ENCODE results near the gene GPR135. TPM values are rescaled to one million over a fixed set of nuclear protein-coding genes. Genes with fewer than 3 reads are reported as not detected.

Gene GPR135
- total and polyA plus RNA-seq, 2 of the 13 experiments (the other 11 are each of a cell fraction or from before 2014, with no cell fraction given) = 0.46 to 1.3 TPM

DNA sequence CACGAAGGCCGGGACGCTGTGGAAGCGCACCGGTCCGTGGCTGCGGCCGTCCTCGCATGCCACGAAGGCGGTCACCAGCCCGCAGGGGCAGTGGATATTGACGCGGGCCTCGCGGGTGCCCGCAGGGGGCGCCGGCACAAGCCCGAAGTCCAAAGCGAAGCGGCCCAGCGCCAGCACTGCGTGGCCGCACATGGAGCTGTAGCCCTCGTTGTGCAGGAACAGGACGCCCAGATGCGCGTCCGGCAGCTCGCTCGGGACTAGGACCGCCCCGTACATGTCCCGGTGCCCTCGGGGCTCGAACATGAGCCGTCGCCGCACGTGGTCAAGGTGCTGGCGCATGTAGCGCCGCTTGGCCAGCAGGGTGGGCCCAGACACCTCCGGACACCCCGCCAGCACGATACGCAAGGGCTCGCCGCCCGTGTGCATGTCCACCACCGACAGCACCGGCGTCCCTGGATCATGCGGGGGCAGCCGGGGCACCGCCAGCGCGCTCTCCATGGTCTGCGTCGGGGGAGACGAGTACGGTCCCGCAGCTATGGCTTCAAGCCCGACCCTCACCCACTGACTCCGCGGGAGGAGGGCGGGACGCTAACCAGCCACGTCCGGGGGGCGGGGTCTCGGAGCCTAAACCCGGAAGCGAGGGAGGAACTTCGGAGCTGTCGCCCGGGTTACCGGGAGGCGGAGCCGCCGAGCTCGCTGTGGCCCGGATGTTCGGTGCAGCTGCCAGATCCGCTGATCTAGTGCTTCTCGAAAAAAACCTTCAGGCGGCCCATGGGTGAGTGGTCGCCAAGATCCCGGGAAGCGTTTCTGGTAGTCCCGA, 18.8 kb upstream of the GPR135 start, which contains the start of the genes JKAMP and L3HYPDH (continued):
- 0 out of 2 replicates have a peak, but pooled peaks have one; percentile 74 for TF ChIP-seq MAFG (CRISPR knock-in tag; IDR thresholded peaks at IDR 0.05)
- no peak; the same call in none of the 2 replicates for TF ChIP-seq EED (CRISPR knock-in tag; IDR thresholded peaks at IDR 0.05)
- TF ChIP-seq, protein P1, sequence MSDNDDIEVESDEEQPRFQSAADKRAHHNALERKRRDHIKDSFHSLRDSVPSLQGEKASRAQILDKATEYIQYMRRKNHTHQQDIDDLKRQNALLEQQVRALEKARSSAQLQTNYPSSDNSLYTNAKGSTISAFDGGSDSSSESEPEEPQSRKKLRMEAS (IDR thresholded peaks at IDR 0.05) = peak; percentile 98
- TF ChIP-seq, protein P2, sequence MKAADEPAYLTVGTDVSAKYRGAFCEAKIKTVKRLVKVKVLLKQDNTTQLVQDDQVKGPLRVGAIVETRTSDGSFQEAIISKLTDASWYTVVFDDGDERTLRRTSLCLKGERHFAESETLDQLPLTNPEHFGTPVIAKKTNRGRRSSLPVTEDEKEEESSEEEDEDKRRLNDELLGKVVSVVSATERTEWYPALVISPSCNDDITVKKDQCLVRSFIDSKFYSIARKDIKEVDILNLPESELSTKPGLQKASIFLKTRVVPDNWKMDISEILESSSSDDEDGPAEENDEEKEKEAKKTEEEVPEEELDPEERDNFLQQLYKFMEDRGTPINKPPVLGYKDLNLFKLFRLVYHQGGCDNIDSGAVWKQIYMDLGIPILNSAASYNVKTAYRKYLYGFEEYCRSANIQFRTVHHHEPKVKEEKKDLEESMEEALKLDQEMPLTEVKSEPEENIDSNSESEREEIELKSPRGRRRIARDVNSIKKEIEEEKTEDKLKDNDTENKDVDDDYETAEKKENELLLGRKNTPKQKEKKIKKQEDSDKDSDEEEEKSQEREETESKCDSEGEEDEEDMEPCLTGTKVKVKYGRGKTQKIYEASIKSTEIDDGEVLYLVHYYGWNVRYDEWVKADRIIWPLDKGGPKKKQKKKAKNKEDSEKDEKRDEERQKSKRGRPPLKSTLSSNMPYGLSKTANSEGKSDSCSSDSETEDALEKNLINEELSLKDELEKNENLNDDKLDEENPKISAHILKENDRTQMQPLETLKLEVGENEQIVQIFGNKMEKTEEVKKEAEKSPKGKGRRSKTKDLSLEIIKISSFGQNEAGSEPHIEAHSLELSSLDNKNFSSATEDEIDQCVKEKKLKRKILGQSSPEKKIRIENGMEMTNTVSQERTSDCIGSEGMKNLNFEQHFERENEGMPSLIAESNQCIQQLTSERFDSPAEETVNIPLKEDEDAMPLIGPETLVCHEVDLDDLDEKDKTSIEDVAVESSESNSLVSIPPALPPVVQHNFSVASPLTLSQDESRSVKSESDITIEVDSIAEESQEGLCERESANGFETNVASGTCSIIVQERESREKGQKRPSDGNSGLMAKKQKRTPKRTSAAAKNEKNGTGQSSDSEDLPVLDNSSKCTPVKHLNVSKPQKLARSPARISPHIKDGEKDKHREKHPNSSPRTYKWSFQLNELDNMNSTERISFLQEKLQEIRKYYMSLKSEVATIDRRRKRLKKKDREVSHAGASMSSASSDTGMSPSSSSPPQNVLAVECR (CRISPR knock-in tag; IDR thresholded peaks at IDR 0.05; ENCODE audit: borderline replicate concordance) = peak; percentile 98
- TF ChIP-seq, protein P3, sequence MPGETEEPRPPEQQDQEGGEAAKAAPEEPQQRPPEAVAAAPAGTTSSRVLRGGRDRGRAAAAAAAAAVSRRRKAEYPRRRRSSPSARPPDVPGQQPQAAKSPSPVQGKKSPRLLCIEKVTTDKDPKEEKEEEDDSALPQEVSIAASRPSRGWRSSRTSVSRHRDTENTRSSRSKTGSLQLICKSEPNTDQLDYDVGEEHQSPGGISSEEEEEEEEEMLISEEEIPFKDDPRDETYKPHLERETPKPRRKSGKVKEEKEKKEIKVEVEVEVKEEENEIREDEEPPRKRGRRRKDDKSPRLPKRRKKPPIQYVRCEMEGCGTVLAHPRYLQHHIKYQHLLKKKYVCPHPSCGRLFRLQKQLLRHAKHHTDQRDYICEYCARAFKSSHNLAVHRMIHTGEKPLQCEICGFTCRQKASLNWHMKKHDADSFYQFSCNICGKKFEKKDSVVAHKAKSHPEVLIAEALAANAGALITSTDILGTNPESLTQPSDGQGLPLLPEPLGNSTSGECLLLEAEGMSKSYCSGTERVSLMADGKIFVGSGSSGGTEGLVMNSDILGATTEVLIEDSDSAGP (CRISPR knock-in tag; IDR thresholded peaks at IDR 0.05; ENCODE audit: borderline replicate concordance) = peak; percentile 94
- 0 out of 2 replicates have a peak, but pooled peaks have one; percentile 51 for TF ChIP-seq ZNF24 (IDR thresholded peaks at IDR 0.05)
- no peak for TF ChIP-seq ZNF644 (CRISPR knock-in tag; IDR thresholded peaks at IDR 0.05; ENCODE audit: low read depth)
- peak; percentile 63 for TF ChIP-seq SRSF1 (optimal IDR thresholded peaks at IDR 0.05; ENCODE audit: low read depth, low read length)
- TF ChIP-seq ZNF567 (CRISPR knock-in tag; IDR thresholded peaks at IDR 0.05; ENCODE audit: borderline replicate concordance) = 0 out of 2 replicates have a peak, but pooled peaks have one; percentile 83
- TF ChIP-seq SALL2 (CRISPR knock-in tag; IDR thresholded peaks at IDR 0.05) = peak; percentile 96
- TF ChIP-seq ZZZ3 (CRISPR knock-in tag; IDR thresholded peaks at IDR 0.05; ENCODE audit: borderline replicate concordance) = peak; percentile 69; the same call in 1 of the 2 replicates
- peak; percentile 96; the same call in 1 of the 2 replicates for TF ChIP-seq ZNF224 (CRISPR knock-in tag; IDR thresholded peaks at IDR 0.05)
- TF ChIP-seq GABPA (IDR thresholded peaks at IDR 0.05; ENCODE audit: low read depth, low read length) = peak; percentile 63
- peak; percentile 84 for TF ChIP-seq GABPA (CRISPR knock-in tag; IDR thresholded peaks at IDR 0.05; ENCODE audit: low read depth)
- peak; percentile 97 for TF ChIP-seq ZNF546 (CRISPR knock-in tag; conservative IDR thresholded peaks at IDR 0.05)
- peak; percentile 62 for TF ChIP-seq MAFF (IDR thresholded peaks at IDR 0.05; ENCODE audit: low read depth, low read length)
- no peak for TF ChIP-seq PHF21A (CRISPR knock-in tag; IDR thresholded peaks at IDR 0.05)
- TF ChIP-seq ARNT (IDR thresholded peaks at IDR 0.05) = no peak
- TF ChIP-seq, protein P4, sequence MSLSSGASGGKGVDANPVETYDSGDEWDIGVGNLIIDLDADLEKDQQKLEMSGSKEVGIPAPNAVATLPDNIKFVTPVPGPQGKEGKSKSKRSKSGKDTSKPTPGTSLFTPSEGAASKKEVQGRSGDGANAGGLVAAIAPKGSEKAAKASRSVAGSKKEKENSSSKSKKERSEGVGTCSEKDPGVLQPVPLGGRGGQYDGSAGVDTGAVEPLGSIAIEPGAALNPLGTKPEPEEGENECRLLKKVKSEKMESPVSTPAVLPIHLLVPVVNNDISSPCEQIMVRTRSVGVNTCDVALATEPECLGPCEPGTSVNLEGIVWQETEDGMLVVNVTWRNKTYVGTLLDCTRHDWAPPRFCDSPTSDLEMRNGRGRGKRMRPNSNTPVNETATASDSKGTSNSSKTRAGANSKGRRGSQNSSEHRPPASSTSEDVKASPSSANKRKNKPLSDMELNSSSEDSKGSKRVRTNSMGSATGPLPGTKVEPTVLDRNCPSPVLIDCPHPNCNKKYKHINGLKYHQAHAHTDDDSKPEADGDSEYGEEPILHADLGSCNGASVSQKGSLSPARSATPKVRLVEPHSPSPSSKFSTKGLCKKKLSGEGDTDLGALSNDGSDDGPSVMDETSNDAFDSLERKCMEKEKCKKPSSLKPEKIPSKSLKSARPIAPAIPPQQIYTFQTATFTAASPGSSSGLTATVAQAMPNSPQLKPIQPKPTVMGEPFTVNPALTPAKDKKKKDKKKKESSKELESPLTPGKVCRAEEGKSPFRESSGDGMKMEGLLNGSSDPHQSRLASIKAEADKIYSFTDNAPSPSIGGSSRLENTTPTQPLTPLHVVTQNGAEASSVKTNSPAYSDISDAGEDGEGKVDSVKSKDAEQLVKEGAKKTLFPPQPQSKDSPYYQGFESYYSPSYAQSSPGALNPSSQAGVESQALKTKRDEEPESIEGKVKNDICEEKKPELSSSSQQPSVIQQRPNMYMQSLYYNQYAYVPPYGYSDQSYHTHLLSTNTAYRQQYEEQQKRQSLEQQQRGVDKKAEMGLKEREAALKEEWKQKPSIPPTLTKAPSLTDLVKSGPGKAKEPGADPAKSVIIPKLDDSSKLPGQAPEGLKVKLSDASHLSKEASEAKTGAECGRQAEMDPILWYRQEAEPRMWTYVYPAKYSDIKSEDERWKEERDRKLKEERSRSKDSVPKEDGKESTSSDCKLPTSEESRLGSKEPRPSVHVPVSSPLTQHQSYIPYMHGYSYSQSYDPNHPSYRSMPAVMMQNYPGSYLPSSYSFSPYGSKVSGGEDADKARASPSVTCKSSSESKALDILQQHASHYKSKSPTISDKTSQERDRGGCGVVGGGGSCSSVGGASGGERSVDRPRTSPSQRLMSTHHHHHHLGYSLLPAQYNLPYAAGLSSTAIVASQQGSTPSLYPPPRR (CRISPR knock-in tag; IDR thresholded peaks at IDR 0.05; ENCODE audit: borderline replicate concordance) = peak; percentile 72

Data from HepG2 (cell line).